Esophagus squamous epithelium (tissue), 5 donors: ENCODE results near the gene TMEM132D. TPM values are rescaled to one million over a fixed set of nuclear protein-coding genes. Genes with fewer than 3 reads are reported as not detected.

Experiments used
- DNase-seq: peaks from one replicate; lab custom pipeline; 2025; lab: John Stamatoyannopoulos, UW
- H3K27ac ChIP-seq, 4 donors: fragments of 200-600 bp; sonication (generic); one replicate each; pipeline ENCODE4 v1.5.1; 2016 to 2019; ENCODE audit warnings: mild to moderate bottlenecking in 1 of 4
- H3K27me3 ChIP-seq, 4 donors: fragments of 200-600 bp; sonication (generic); 1 replicate in 3 of 4; 2 replicates in 1 of 4; pipeline versions ENCODE4 v1.5.1 to v1.6.0; 2017 to 2021; ENCODE audit warnings: antibody characterized with exemption in 1 of 4
- H3K36me3 ChIP-seq, 3 donors: fragments of 200-600 bp; sonication (generic); one replicate each; pipeline ENCODE4 v1.5.1; 2016 to 2019
- H3K4me1 ChIP-seq, 3 donors: fragments of 200-600 bp; sonication (generic); one replicate each; pipeline ENCODE4 v1.5.1; 2017 to 2019
- H3K4me3 ChIP-seq, 4 donors: fragments of 200-600 bp; sonication (generic); 1 replicate in 3 of 4; 2 replicates in 1 of 4; pipeline ENCODE4 v1.5.1; 2016 to 2019; ENCODE audit warnings: mild to moderate bottlenecking in 2 of 4, moderate library complexity in 1 of 4
- H3K9me3 ChIP-seq, 3 donors: fragments of 200-600 bp; sonication (generic); one replicate each; pipeline ENCODE4 v1.5.1; 2016 to 2019
- CTCF ChIP-seq, 6 experiments: fragments of 450-650 bp in 4 of 6; fragments of 200-600 bp in 2 of 6; sonication (generic) in 2 of 6; IDR thresholded peaks; one replicate each; pipeline ENCODE4 v1.5.1; 2016 to 2019; ENCODE audit warnings: antibody characterized with exemption in 6 of 6, mild to moderate bottlenecking in 4 of 6, moderate library complexity in 4 of 6
- POLR2A ChIP-seq, 4 donors: fragments of 450-650 bp; IDR thresholded peaks; one replicate each; pipeline ENCODE4 v1.6.1; 2017; ENCODE audit warnings: antibody characterized with exemption in 4 of 4, mild to moderate bottlenecking in 4 of 4, moderate library complexity in 3 of 4
- WGBS, 2 donors: methylation state at CpG; one replicate each; pipeline ENCODE4 v1.1.5; 2018; 5-methylcytosine and 5-hydroxymethylcytosine counted together
- intact Hi-C: fragments of 100-400 bp; cut with DNase I; formaldehyde crosslinking; loops from one replicate; pipeline ENCODE4 v1.15.0; 2022
- total RNA-seq, 4 donors: library from RNA; depleted of rRNA; stranded (reverse); fragments of >200 nt; gene quantifications; one replicate each; pipeline ENCODE4 v1.1.0, GENCODE V29; 2016
- donor health status: DM: yes; HTN: yes; CAD: no.

TMEM132D gene
- total RNA-seq, 4 donors from 2014 or later, result not detected

GRCh38 chr12:129245769-129246168 lies 658.1 kb downstream of the TMEM132D start:
- no peaks in the 10 kb centered on the region for H3K36me3 ChIP-seq
- H3K4me1 ChIP-seq, result no peaks in the 10 kb centered on the region
- DNase-seq, result no peak
- no peak overlapping the region for H3K27ac ChIP-seq
- TF ChIP-seq CTCF (IDR thresholded peaks at IDR 0.05) (no peak), POLR2A (IDR thresholded peaks at IDR 0.05) (no peak)
- no peak overlapping the region for H3K4me3 ChIP-seq
- no peaks in the 10 kb centered on the region for H3K27me3 ChIP-seq
- no peaks in the 10 kb centered on the region for H3K9me3 ChIP-seq
- 71 to 73% methylated on average over 9 of the region's 9 CpGs for WGBS, 2 donors
- intact Hi-C loops, result no loop called here

GRCh38 chr12:129241852-129242251 lies 662.0 kb downstream of the TMEM132D start:
- intact Hi-C loops, result no loop called here
- Histone ChIP-seq H3K4me3 (no peak overlapping the region), H3K27ac (no peak overlapping the region), H3K9me3 (no peaks in the 10 kb centered on the region), H3K36me3 (no peaks in the 10 kb centered on the region), H3K4me1 (no peaks in the 10 kb centered on the region), H3K27me3 (no peaks in the 10 kb centered on the region)
- WGBS, 2 donors, result 57 to 73% methylated on average over 1 of the region's 1 CpG
- DNase-seq, result no peak
- TF ChIP-seq POLR2A (IDR thresholded peaks at IDR 0.05) (no peak), CTCF (IDR thresholded peaks at IDR 0.05) (no peak)

DNA sequence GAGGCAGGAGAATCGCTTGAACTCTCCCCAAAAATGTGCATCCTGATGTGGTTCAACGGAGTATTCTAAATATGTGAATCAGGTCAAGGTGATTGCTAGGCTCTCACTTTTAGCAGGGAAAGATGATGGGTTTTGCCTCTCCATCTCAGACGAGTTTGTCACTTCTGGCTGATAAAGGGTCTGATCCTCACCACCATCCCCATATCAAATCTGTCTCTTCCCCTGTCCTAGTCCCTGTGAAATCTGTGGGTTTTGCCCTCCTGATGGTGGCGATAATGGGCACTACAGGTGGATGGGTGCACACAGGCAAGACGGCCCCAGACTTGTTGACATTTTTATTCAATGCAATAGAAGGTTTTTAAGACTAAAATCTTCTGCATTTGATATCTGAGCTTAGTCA lies 665.9 kb downstream of the TMEM132D start:
- no peaks in the 10 kb centered on the region for H3K27me3 ChIP-seq
- 77 to 85% methylated on average over 4 to 5 of the region's 5 CpGs for WGBS, 2 donors
- H3K4me1 ChIP-seq, result no peaks in the 10 kb centered on the region
- no peak overlapping the region for H3K4me3 ChIP-seq
- no peaks in the 10 kb centered on the region for H3K36me3 ChIP-seq
- no peak for DNase-seq
- H3K27ac ChIP-seq, result no peak overlapping the region
- TF ChIP-seq CTCF (IDR thresholded peaks at IDR 0.05) (no peak), POLR2A (IDR thresholded peaks at IDR 0.05) (no peak)
- H3K9me3 ChIP-seq, result no peaks in the 10 kb centered on the region
- intact Hi-C loops, result no loop called here

DNA sequence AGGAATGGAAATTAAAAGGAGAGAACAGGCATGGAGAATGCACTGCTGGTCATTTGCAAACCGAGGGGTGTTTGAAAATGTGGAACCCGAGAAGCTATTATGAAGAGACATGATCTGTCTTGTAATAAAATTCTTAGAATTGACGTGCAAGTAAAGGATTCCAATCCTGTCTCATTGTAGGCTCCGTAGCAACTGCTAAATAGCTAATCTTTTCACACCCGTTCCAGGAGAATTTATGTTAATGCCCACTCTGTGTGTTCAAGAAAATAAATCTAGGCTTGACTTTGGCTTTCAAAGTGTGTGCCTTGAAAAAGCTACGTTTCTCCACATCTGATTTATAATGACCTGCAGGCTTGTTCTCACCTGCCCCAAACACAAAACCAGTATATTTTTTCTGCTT lies 669.6 kb downstream of the TMEM132D start:
- 22 to 31% methylated on average over 6 of the region's 6 CpGs for WGBS, 2 donors
- intact Hi-C loops, result no loop called here
- H3K4me1 ChIP-seq, result no peaks in the 10 kb centered on the region

DNA sequence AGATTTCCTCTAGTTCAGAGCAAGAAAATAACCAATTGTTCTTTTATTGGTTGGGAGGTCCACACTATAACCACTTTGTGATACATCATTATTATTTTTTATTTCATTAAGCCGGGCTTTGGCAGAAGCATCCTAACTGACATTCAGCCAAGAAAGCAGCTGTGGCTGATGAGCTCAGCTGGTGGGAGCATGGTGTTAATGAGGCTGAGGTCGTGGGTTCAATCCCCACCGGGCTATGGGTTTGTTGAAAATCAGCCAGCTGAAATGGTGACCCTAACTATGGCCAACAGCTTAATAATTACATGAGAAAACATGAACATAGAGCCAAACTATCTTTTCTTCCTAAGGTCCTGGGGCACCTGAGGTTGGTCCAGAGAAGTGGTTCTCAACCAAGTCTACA lies 672.3 kb downstream of the TMEM132D start:
- TF ChIP-seq CTCF (IDR thresholded peaks at IDR 0.05) (no peak), POLR2A (IDR thresholded peaks at IDR 0.05) (no peak)
- Histone ChIP-seq H3K27me3 (peaks cover 0 to 6% (median 0%) of the 10 kb centered on the region in 4 donors), H3K27ac (no peak overlapping the region), H3K36me3 (no peaks in the 10 kb centered on the region), H3K4me3 (no peak overlapping the region), H3K4me1 (no peaks in the 10 kb centered on the region), H3K9me3 (no peaks in the 10 kb centered on the region)
- 52 to 57% methylated on average over 3 of the region's 3 CpGs for WGBS, 2 donors
- intact Hi-C loops, result no loop called here
- DNase-seq, result no peak

More for the DNA sequence above, 669.6 kb downstream of the TMEM132D start:
- H3K9me3 ChIP-seq, result no peaks in the 10 kb centered on the region
- H3K36me3 ChIP-seq, result no peaks in the 10 kb centered on the region
- DNase-seq, result no peak
- no peak overlapping the region for H3K4me3 ChIP-seq
- TF ChIP-seq CTCF (IDR thresholded peaks at IDR 0.05), result no peak
- no peak for TF ChIP-seq POLR2A (IDR thresholded peaks at IDR 0.05)
- no peak overlapping the region for H3K27ac ChIP-seq
- H3K27me3 ChIP-seq, result peaks cover 0 to 2% (median 0%) of the 10 kb centered on the region in 4 donors
